HEK293 (cell line): ENCODE measurements around the gene TSPAN13.

ENCODE experiments used
- CTCF ChIA-PET: fragments of 350-600 bp; formaldehyde crosslinking; extraction: SDS; loops from one replicate; lab custom pipeline; 2021; ENCODE audit warnings: antibody characterized with exemption; lab: Yijun Ruan, JAX
- POLR2A ChIA-PET: fragments of 300-600 bp; formaldehyde crosslinking; extraction: SDS; loops from one replicate; lab custom pipeline; 2020; ENCODE audit warnings: antibody characterized with exemption, inconsistent platforms; lab: Yijun Ruan, JAX
- H3K27ac ChIP-seq: fragments of 200-500 bp; sonication (Bioruptor generic); 2 replicates; pipeline ENCODE4 v1.5.1; 2014; ENCODE audit warnings: low read depth, low read length, control low read depth, inconsistent platforms; ENCODE audit errors: extremely low read depth
- H3K36me3 ChIP-seq, 2 experiments: fragments of 200-500 bp in 1 of 2; sonication (Bioruptor generic) in 1 of 2; 1 replicate in 1 of 2; 2 replicates in 1 of 2; pipeline ENCODE4 v1.5.1; 2014 to 2017; ENCODE audit warnings: inconsistent platforms in 2 of 2, low read length in 2 of 2; ENCODE audit not compliant: control insufficient read depth in 2 of 2, insufficient read depth in 1 of 2
- H3K4me1 ChIP-seq: fragments of 200-500 bp; sonication (Bioruptor generic); 2 replicates; pipeline ENCODE4 v1.5.1; 2014; ENCODE audit warnings: mild to moderate bottlenecking, low read length, inconsistent platforms; ENCODE audit not compliant: control insufficient read depth, insufficient read depth
- H3K4me3 ChIP-seq: 2 replicates; pipeline ENCODE4 v1.5.1; 2011; ENCODE audit warnings: low read depth, mild to moderate bottlenecking, control low read depth, low read length, moderate library complexity
- H3K9me3 ChIP-seq: fragments of 200-500 bp; sonication (Bioruptor generic); 2 replicates; pipeline ENCODE4 v1.5.1; 2014; ENCODE audit warnings: low read depth, low read length, inconsistent platforms; ENCODE audit not compliant: control insufficient read depth, insufficient read depth
- GLI4 ChIP-seq: fragments of 450-650 bp; formaldehyde crosslinking; IDR thresholded peaks from 2 replicates; pipeline ENCODE4 v1.5.1; 2016; ENCODE audit warnings: missing biosample characterization, missing genetic modification characterization
- IKZF3 ChIP-seq: fragments of 450-650 bp; IDR thresholded peaks from 2 replicates; pipeline ENCODE4 v1.5.0; 2018; ENCODE audit warnings: missing biosample characterization, mild to moderate bottlenecking, missing genetic modification characterization, moderate library complexity
- KLF8 ChIP-seq: fragments of 450-650 bp; formaldehyde crosslinking; IDR thresholded peaks from 2 replicates; pipeline ENCODE4 v1.5.1; 2016; ENCODE audit warnings: missing biosample characterization, missing genetic modification characterization
- PRDM1 ChIP-seq: fragments of 450-650 bp; formaldehyde crosslinking; IDR thresholded peaks from 2 replicates; pipeline ENCODE4; 2016; ENCODE audit warnings: missing biosample characterization, missing genetic modification characterization
- REST ChIP-seq: fragments of 450-650 bp; formaldehyde crosslinking; IDR thresholded peaks from 2 replicates; pipeline ENCODE4 v1.5.1; 2016; ENCODE audit warnings: missing biosample characterization, missing genetic modification characterization
- WT1 ChIP-seq: fragments of 450-650 bp; formaldehyde crosslinking; IDR thresholded peaks from 2 replicates; pipeline ENCODE4 v1.5.1; 2016; ENCODE audit warnings: missing biosample characterization, missing genetic modification characterization
- ZBTB6 ChIP-seq: fragments of 450-650 bp; formaldehyde crosslinking; IDR thresholded peaks from 2 replicates; pipeline ENCODE4 v1.5.1; 2017; ENCODE audit warnings: missing biosample characterization, missing genetic modification characterization
- ZNF10 ChIP-seq: fragments of 450-650 bp; formaldehyde crosslinking; IDR thresholded peaks from 2 replicates; pipeline ENCODE4 v1.5.1; 2017; ENCODE audit warnings: missing biosample characterization, missing genetic modification characterization
- ZNF473 ChIP-seq: fragments of 450-650 bp; formaldehyde crosslinking; IDR thresholded peaks from 2 replicates; pipeline ENCODE4 v1.5.1; 2017; ENCODE audit warnings: missing biosample characterization, missing genetic modification characterization
- ZNF530 ChIP-seq: fragments of 450-650 bp; formaldehyde crosslinking; IDR thresholded peaks from 2 replicates; pipeline ENCODE4 v1.5.1; 2016; ENCODE audit warnings: low read depth, missing biosample characterization, missing genetic modification characterization
- ZNF548 ChIP-seq: fragments of 450-650 bp; formaldehyde crosslinking; IDR thresholded peaks from 2 replicates; pipeline ENCODE4 v1.5.1; 2016; ENCODE audit warnings: missing biosample characterization, missing genetic modification characterization
- ZNF549 ChIP-seq: fragments of 450-650 bp; IDR thresholded peaks from 2 replicates; pipeline ENCODE4 v1.5.1; 2018; ENCODE audit warnings: missing biosample characterization, missing genetic modification characterization, mild to moderate bottlenecking, inconsistent platforms, moderate library complexity
- ZNF670 ChIP-seq: fragments of 450-650 bp; formaldehyde crosslinking; IDR thresholded peaks from 2 replicates; pipeline ENCODE4 v1.5.1; 2016; ENCODE audit warnings: missing biosample characterization, missing genetic modification characterization, low read depth
- ZNF692 ChIP-seq: fragments of 450-650 bp; formaldehyde crosslinking; IDR thresholded peaks from 2 replicates; pipeline ENCODE4 v1.5.1; 2016; ENCODE audit warnings: missing biosample characterization, missing genetic modification characterization
- ZNF768 ChIP-seq: fragments of 450-650 bp; formaldehyde crosslinking; IDR thresholded peaks from 2 replicates; pipeline ENCODE4 v1.5.1; 2018; ENCODE audit warnings: missing biosample characterization, mild to moderate bottlenecking, missing genetic modification characterization
- ZNF776 ChIP-seq: fragments of 450-650 bp; formaldehyde crosslinking; IDR thresholded peaks from 2 replicates; pipeline ENCODE4 v1.5.0; 2017; ENCODE audit warnings: missing biosample characterization, missing genetic modification characterization, borderline replicate concordance
- ZSCAN30 ChIP-seq: fragments of 450-650 bp; IDR thresholded peaks from 2 replicates; pipeline ENCODE4 v1.5.1; 2018; ENCODE audit warnings: missing biosample characterization, mild to moderate bottlenecking, missing genetic modification characterization, moderate library complexity
- TF ChIP-seq, protein P1 (sequence below): fragments of 450-650 bp; formaldehyde crosslinking; IDR thresholded peaks from 2 replicates; pipeline ENCODE4 v1.5.1; 2016; ENCODE audit warnings: missing biosample characterization, missing genetic modification characterization

Gene TSPAN13

GRCh38 chr7:16810573-16810972 is 57.0 kb downstream of the TSPAN13 start (continued):
- TF ChIP-seq, protein P1, sequence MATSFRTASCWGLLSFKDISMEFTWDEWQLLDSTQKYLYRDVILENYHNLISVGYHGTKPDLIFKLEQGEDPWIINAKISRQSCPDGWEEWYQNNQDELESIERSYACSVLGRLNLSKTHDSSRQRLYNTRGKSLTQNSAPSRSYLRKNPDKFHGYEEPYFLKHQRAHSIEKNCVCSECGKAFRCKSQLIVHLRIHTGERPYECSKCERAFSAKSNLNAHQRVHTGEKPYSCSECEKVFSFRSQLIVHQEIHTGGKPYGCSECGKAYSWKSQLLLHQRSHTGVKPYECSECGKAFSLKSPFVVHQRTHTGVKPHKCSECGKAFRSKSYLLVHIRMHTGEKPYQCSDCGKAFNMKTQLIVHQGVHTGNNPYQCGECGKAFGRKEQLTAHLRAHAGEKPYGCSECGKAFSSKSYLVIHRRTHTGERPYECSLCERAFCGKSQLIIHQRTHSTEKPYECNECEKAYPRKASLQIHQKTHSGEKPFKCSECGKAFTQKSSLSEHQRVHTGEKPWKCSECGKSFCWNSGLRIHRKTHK (tag by site-specific recombination) = no peak

DNA sequence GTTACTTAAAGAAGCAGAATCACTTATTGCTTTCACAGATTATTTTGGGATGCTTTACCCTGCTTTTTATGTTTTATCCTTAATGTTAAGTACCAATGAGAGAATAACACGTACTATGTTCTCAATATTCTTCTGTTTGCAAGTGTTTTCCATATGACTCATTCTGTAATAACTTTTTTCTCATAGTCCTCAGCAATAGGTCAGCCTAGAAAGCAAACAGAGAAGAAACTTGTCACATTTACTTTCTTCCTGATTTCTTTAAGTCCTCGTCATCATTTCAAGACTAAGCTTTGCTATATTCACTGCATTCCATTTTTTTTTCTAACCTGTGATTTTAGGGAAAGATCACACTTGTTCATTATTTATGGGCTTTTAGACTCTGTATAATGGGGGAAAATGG is 58.0 kb downstream of the TSPAN13 start:
- Histone ChIP-seq H3K9me3 (no peaks in the 10 kb centered on the region), H3K36me3 (no peaks in the 10 kb centered on the region), H3K4me1 (peaks cover 7% of the 10 kb centered on the region), H3K27ac (no peak overlapping the region), H3K4me3 (no peak overlapping the region)
- ChIA-PET CTCF (no interaction called here), POLR2A (no interaction called here)
- no peak for TF ChIP-seq REST (tag by site-specific recombination)
- peak; percentile 58 for TF ChIP-seq PRDM1 (tag by site-specific recombination)

DNA sequence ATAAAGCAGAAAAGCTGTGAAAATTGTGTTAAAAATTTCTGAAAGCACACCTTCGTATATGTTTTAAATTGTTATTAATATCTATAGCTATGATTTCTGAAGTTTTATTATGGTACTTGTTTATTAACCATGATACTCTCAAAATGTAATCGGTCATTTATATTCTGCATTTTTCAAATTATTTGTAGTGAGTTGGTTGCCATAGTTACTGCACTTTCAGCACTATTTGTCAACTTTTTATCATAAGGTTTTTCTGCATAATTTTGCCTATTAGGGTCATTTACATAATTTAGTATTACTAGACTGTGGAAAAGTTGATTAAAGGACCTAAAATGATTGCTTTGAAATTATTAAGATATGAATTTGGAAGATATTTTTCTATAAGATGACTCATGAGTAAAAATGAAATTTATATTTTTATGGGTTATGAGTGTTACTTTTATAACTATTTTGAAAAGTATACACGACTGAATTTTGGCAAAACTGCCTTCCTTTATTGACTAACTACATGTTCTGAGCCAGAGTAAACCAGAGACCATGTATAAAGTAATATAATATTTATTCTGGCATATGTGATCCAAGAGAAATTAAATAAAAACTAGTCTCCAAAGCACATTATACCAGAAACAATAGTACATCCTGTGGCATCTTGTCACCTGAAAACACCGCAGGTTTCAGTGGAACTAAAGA is 59.1 kb downstream of the TSPAN13 start:
- no peak overlapping the region for H3K4me3 ChIP-seq
- H3K27ac ChIP-seq = no peak overlapping the region
- TF ChIP-seq ZNF548 (no peak), ZNF670 (tag by site-specific recombination) (no peak)
- CTCF ChIA-PET = interaction anchor here (0.7 to 1.2 kb wide), 4 partner anchors 11 to 114 kb away, joined by 3 to 6 read pairs (median 3); no protein-coding TSS in a partner anchor
- no peaks in the 10 kb centered on the region for H3K36me3 ChIP-seq
- H3K9me3 ChIP-seq = no peaks in the 10 kb centered on the region
- POLR2A ChIA-PET = no interaction called here
- H3K4me1 ChIP-seq = peaks cover 7% of the 10 kb centered on the region

- ChIA-PET CTCF (interaction anchor here (1.0 to 1.2 kb wide), 2 partner anchors 12 to 113 kb away, joined by 3 to 6 read pairs; no protein-coding TSS in a partner anchor), POLR2A (no interaction called here)
- H3K4me3 ChIP-seq = no peak overlapping the region
- TF ChIP-seq ZNF776 (tag by site-specific recombination) (no peak), ZNF549 (tag by site-specific recombination) (no peak), GLI4 (tag by site-specific recombination) (no peak), WT1 (no peak), ZNF530 (tag by site-specific recombination) (no peak), ZBTB6 (no peak), ZNF768 (tag by site-specific recombination) (no peak), KLF8 (no peak), ZNF473 (no peak), IKZF3 (tag by site-specific recombination) (no peak), ZNF10 (tag by site-specific recombination) (no peak), ZSCAN30 (no peak), ZNF692 (tag by site-specific recombination) (no peak)
- no peak overlapping the region for H3K27ac ChIP-seq
- H3K9me3 ChIP-seq = no peaks in the 10 kb centered on the region
- peaks cover 7% of the 10 kb centered on the region for H3K4me1 ChIP-seq
- H3K36me3 ChIP-seq = no peaks in the 10 kb centered on the region
Observed at GRCh38 chr7:16813232-16813616, 59.7 kb downstream of the TSPAN13 start.
